GM12878 (cell line): Measurements from ENCODE around the gene CLASRP. TPM values are rescaled to one million over a fixed set of nuclear protein-coding genes. Genes with fewer than 3 reads are reported as not detected.

ENCODE experiments used
- ATAC-seq: fragments of 200-7000 bp; cut with Tn5 transposase; 3 replicates; pipeline ENCODE4 v1.9.1; 2020; ENCODE audit warnings: mild to moderate bottlenecking, moderate library complexity
- BruUV-seq: library from RNA; stranded (reverse); fragments of 400-500 nt; replicated peaks from 2 replicates; lab custom pipeline; 2021; lab: Mats Ljungman, UMichigan
- CTCF ChIA-PET: fragments of 300-600 bp; sonication (Branson Sonifier 250); formaldehyde crosslinking; extraction: SDS; loops from one replicate; lab custom pipeline; 2021; ENCODE audit warnings: inconsistent platforms; lab: Yijun Ruan, JAX
- POLR2A ChIA-PET: fragments of 350-600 bp; formaldehyde crosslinking; extraction: SDS; loops from one replicate; lab custom pipeline; 2021; ENCODE audit warnings: inconsistent platforms; lab: Charles Lee
- RAD21 ChIA-PET: fragments of 300-600 bp; sonication (Branson Sonifier 250); formaldehyde crosslinking; loops from one replicate; lab custom pipeline; 2023; ENCODE audit warnings: antibody characterized with exemption; ENCODE audit not compliant: unreplicated experiment; lab: Charles Lee
- SMC1A ChIA-PET: fragments of 300-600 bp; sonication (Branson Sonifier 250); formaldehyde crosslinking; loops from one replicate; lab custom pipeline; 2023; ENCODE audit not compliant: unreplicated experiment, uncharacterized antibody; lab: Charles Lee
- DNase-seq: peaks from one replicate; pipeline ENCODE4 v3.0.0-alpha.2; 2011; ENCODE audit warnings: low read depth, low spot score
- FAIRE-seq: peaks from 3 replicates; lab custom pipeline; 2011; peaks lifted over from hg19 to GRCh38; lab: Jason Lieb, UNC
- H2AFZ ChIP-seq: 2 replicates; pipeline ENCODE4 v1.6.0; 2011; ENCODE audit warnings: low read depth, low read length, control low read depth; ENCODE audit not compliant: control insufficient read depth
- H3K27ac ChIP-seq: 2 replicates; pipeline ENCODE4 v1.5.1; 2011; ENCODE audit warnings: control low read depth; ENCODE audit not compliant: control insufficient read depth, insufficient read depth
- H3K27me3 ChIP-seq, 2 experiments: replicated peaks in 1 of 2; 2 replicates each; pipeline versions ENCODE4 v1.6.0 to v1.6.1; 2011; ENCODE audit warnings: low read length in 1 of 2; ENCODE audit not compliant: control insufficient read depth in 2 of 2, insufficient read depth in 2 of 2
- H3K36me3 ChIP-seq, 2 experiments: 2 replicates each; pipeline ENCODE4 v1.5.1; 2011; ENCODE audit warnings: low read length in 1 of 2; ENCODE audit not compliant: control insufficient read depth in 2 of 2, insufficient read depth in 2 of 2
- H3K4me1 ChIP-seq: 2 replicates; pipeline ENCODE4 v1.6.1; 2011; ENCODE audit warnings: mild to moderate bottlenecking, low read length, moderate library complexity, mixed read lengths; ENCODE audit not compliant: control insufficient read depth, insufficient read depth
- H3K4me2 ChIP-seq: 2 replicates; pipeline ENCODE4 v1.6.0; 2011; ENCODE audit warnings: control low read depth; ENCODE audit not compliant: control insufficient read depth, insufficient read depth
- H3K4me3 ChIP-seq: fragments of 200-600 bp; sonication (generic); 2 replicates; pipeline ENCODE4 v1.5.1; 2016
- H3K79me2 ChIP-seq: 2 replicates; pipeline ENCODE4 v1.6.0; 2011; ENCODE audit warnings: low read length; ENCODE audit not compliant: control insufficient read depth, insufficient read depth
- H3K9ac ChIP-seq: 2 replicates; pipeline ENCODE4 v1.8.0; 2011; ENCODE audit warnings: low read length, control low read depth, mixed read lengths; ENCODE audit not compliant: control insufficient read depth, insufficient read depth
- H3K9me3 ChIP-seq: replicated peaks from 3 replicates; pipeline ENCODE4 v1.5.1; 2011; ENCODE audit warnings: mild to moderate bottlenecking, low read length; ENCODE audit not compliant: control insufficient read depth, insufficient read depth
- H4K20me1 ChIP-seq: 2 replicates; pipeline ENCODE4 v1.6.0; 2011; ENCODE audit not compliant: control insufficient read depth, insufficient read depth
- CTCF ChIP-seq, 3 experiments: IDR thresholded peaks in 2 of 3; conservative IDR thresholded peaks in 1 of 3; 2 replicates each; pipeline ENCODE4 v1.5.1; 2011; ENCODE audit warnings: low read depth in 3 of 3, low read length in 3 of 3, mild to moderate bottlenecking in 3 of 3, control low read depth in 2 of 3, moderate library complexity in 2 of 3, inconsistent platforms in 1 of 3, mixed read lengths in 1 of 3; ENCODE audit not compliant: control insufficient read depth in 2 of 3, insufficient read depth in 1 of 3; ENCODE audit errors: extremely low read depth in 1 of 3
- ZBTB11 ChIP-seq: fragments of 450-650 bp; formaldehyde crosslinking; IDR thresholded peaks from 2 replicates; pipeline ENCODE4 v1.5.0; 2022; ENCODE audit warnings: mild to moderate bottlenecking, missing genetic modification characterization
- ZBTB33 ChIP-seq: fragments of 450-650 bp; IDR thresholded peaks from 2 replicates; pipeline ENCODE4 v1.6.1; 2017; ENCODE audit warnings: mild to moderate bottlenecking
- WGBS: methylation state at CpG from one replicate; pipeline ENCODE4 v1.1.6; 2016; ENCODE audit warnings: low lambda C conversion rate; ENCODE audit not compliant: insufficient replicate concordance, insufficient coverage; ENCODE audit errors: missing lambda C conversion rate; 5-methylcytosine and 5-hydroxymethylcytosine counted together
- in situ Hi-C: fragments of 300-500 bp; cut with MboI; formaldehyde crosslinking; loops from 9 replicates; pipeline ENCODE4 v1.14.3; 2018; ENCODE audit warnings: mixed read lengths
- intact Hi-C: fragments of 100-400 bp; cut with micrococcal nuclease; formaldehyde crosslinking; loops from one replicate; pipeline ENCODE4 v1.14.2; 2022; ENCODE audit not compliant: unreplicated experiment
- polyA plus RNA-seq, 11 experiments: library from polyadenylated mRNA; depleted of rRNA in 4 of 11; unstranded in 6 of 11; stranded (reverse) in 5 of 11; fragments of >200 nt; fragmentation: Nextera tagmentation in 4 of 11; fragmentation: Illumina TruSeq in 1 of 11; extraction: Ambion mirVana in 4 of 11; extraction: Trizol in 1 of 11; gene quantifications; 1 replicate in 1 of 11; 2 replicates in 10 of 11; pipeline versions ENCODE4 v1.2.1 to v1.2.3, GENCODE V29; 2011 to 2016; ENCODE audit warnings: inconsistent platforms in 2 of 11, missing spikeins in 2 of 11, low read depth in 1 of 11
- total RNA-seq, 4 experiments: library from RNA; depleted of rRNA in 3 of 4; stranded (reverse); fragments of >200 nt in 3 of 4; fragmentation: Illumina TruSeq in 1 of 4; extraction: Trizol in 1 of 4; gene quantifications; 2 replicates each; pipeline versions ENCODE4 v1.2.1 to v1.2.3, GENCODE V29; 2013 to 2021

Gene CLASRP
- total and polyA plus RNA-seq, 10 of the 15 experiments (the other 5 are each of a cell fraction or from before 2014, with no cell fraction given): 0.68 to 75.8 (median 30.2) TPM

GRCh38 chr19:45103508-45104319 is 64.9 kb downstream of the CLASRP start:
- TF ChIP-seq ZBTB33 (peak; percentile 76; the same call in 1 of the 2 replicates), ZBTB11 (no peak), CTCF (IDR thresholded peaks at IDR 0.05 in 2 of 3, conservative IDR thresholded peaks at IDR 0.05 in 1 of 3; ENCODE audit: control insufficient read depth in 2 of 3, extremely low read depth in 1 of 3, insufficient read depth in 1 of 3, low read depth in 3 of 3, low read length in 3 of 3) (0 out of 6 replicates have a peak, but pooled peaks of 1 of the 3 experiments have one; percentile 8)
- FAIRE-seq: no peak
- no peak overlapping the region for H2AFZ ChIP-seq
- no peaks in the 10 kb centered on the region for H3K9me3 ChIP-seq
- no TSS peak for BruUV-seq
- H3K27me3 ChIP-seq: no peaks in the 10 kb centered on the region
- H3K79me2 ChIP-seq: peaks cover 61% of the 10 kb centered on the region
- 0 out of 2 replicates have a peak overlapping the region, but pooled peaks have one; percentile 13 for H3K4me2 ChIP-seq
- ChIA-PET RAD21 (interaction anchor here (0.7 to 2.3 kb wide), 5 partner anchors 12 to 114 kb away, joined by 3 to 8 read pairs (median 4); partner anchors contain the start of genes PPP1R37 and TRAPPC6A), CTCF (interaction anchor here (0.5 to 3.0 kb wide), 11 partner anchors 9 to 83 kb away, joined by 3 to 12 read pairs (median 6); partner anchors contain the start of genes GEMIN7 and PPP1R37), SMC1A (interaction anchor here (0.6 to 1.6 kb wide), 5 partner anchors 10 to 385 kb away, joined by 3 to 7 read pairs (median 3); no protein-coding TSS in a partner anchor), POLR2A (interaction anchor here (1.9 to 2.4 kb wide), 2 partner anchors 11 to 14 kb away, joined by 8 read pairs; partner anchors contain the start of gene PPP1R37)
- DNase-seq: no peak
- ATAC-seq: peak; percentile 59
- in situ Hi-C loops: no loop called here
- intact Hi-C loops: no loop called here
- 75% methylated on average over 25 of the region's 26 CpGs for WGBS
- H3K4me1 ChIP-seq: peaks cover 25% of the 10 kb centered on the region
- H3K9ac ChIP-seq: no peak overlapping the region
- no peak overlapping the region for H3K4me3 ChIP-seq
- peaks cover 9% of the 10 kb centered on the region for H4K20me1 ChIP-seq
- no peak overlapping the region for H3K27ac ChIP-seq
- peaks cover 2 to 15% of the 10 kb centered on the region in 2 experiments; a peak in 3 of 4 replicates for H3K36me3 ChIP-seq
